ENCODE measurements around the gene SRRD.
A peak's percentile ranks its signal among the peaks of the same experiment; 100 is the strongest.

SRRD gene

GRCh38 chr22:26485806-26486390 lies 2.2 kb downstream of the SRRD start:
- ChIA-PET POLR2A (ENCODE audit: low non-redundant PET) (no interaction called here), CTCF (no interaction called here)
- no peak for DNase-seq (ENCODE audit: low spot score)
- H3K27ac ChIP-seq: no peak overlapping the region
- TF ChIP-seq, protein P1, sequence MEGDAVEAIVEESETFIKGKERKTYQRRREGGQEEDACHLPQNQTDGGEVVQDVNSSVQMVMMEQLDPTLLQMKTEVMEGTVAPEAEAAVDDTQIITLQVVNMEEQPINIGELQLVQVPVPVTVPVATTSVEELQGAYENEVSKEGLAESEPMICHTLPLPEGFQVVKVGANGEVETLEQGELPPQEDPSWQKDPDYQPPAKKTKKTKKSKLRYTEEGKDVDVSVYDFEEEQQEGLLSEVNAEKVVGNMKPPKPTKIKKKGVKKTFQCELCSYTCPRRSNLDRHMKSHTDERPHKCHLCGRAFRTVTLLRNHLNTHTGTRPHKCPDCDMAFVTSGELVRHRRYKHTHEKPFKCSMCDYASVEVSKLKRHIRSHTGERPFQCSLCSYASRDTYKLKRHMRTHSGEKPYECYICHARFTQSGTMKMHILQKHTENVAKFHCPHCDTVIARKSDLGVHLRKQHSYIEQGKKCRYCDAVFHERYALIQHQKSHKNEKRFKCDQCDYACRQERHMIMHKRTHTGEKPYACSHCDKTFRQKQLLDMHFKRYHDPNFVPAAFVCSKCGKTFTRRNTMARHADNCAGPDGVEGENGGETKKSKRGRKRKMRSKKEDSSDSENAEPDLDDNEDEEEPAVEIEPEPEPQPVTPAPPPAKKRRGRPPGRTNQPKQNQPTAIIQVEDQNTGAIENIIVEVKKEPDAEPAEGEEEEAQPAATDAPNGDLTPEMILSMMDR (conservative IDR thresholded peaks at IDR 0.05; ENCODE audit: low read depth): no peak

DNA sequence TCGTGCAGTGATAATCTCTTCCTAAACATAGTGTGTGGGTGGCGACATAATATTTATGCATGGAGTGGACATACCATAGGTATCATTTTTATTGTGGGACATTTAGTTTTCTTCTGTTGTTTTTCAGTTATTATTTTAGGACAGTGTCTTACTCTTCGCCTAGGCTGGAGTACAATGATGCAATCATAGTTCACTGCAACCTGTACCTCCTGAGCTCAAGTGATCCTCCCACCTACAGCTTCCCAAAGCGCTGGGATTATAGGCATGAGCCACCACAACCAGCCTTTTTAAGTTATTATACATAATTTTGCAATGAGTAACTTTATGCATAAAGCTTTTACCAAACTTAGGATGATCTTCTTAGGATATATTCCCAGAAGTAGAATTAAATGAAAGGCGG lies 2.7 kb downstream of the SRRD start:
- POLR2A ChIA-PET (ENCODE audit: low non-redundant PET): no interaction called here
- CTCF ChIA-PET: no interaction called here
- no peak for DNase-seq (ENCODE audit: low spot score)
- TF ChIP-seq, protein P1 (conservative IDR thresholded peaks at IDR 0.05; ENCODE audit: low read depth): no peak
- no peak overlapping the region for H3K27ac ChIP-seq

GRCh38 chr22:26487996-26488395 lies 4.3 kb downstream of the SRRD start:
- TF ChIP-seq, protein P1 (conservative IDR thresholded peaks at IDR 0.05; ENCODE audit: low read depth): no peak
- DNase-seq (ENCODE audit: low spot score): no peak
- H3K27ac ChIP-seq: no peak overlapping the region
- POLR2A ChIA-PET (ENCODE audit: low non-redundant PET): no interaction called here
- CTCF ChIA-PET: no interaction called here

DNA sequence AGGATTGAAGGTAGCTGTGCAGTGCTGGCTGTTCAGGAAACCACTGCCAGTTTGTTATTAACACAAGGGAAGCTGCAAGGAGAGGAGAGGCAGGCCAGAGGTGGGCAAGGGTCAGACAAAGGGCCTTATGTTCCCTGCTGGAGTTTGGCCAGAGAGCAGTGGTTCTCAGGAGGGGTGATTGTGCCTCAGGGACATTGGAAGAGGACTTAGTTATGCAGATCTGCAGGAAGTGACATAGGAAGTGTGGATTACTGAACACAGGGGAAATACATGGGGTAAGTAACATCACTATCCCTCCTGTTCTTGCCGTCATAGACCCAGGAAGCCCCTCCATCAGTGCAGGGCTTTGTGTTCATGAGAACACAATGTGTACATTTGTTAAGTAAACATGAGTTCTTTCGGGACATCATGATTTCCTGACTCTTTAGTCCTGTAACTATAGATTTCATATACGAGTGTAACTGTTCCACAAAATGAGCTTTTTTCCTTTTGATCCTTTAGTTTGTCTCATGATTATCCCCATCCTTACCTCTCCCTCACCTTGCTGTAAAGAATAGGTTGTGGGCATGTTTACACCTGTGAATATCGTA lies 5.9 kb downstream of the SRRD start:
- ChIA-PET POLR2A (ENCODE audit: low non-redundant PET) (no interaction called here), CTCF (no interaction called here)
- TF ChIP-seq, protein P1 (conservative IDR thresholded peaks at IDR 0.05; ENCODE audit: low read depth): no peak
- no peak overlapping the region for H3K27ac ChIP-seq
- no peak for DNase-seq (ENCODE audit: low spot score)

GRCh38 chr22:26492220-26492619 lies 8.5 kb downstream of the SRRD start:
- TF ChIP-seq, protein P1 (conservative IDR thresholded peaks at IDR 0.05; ENCODE audit: low read depth): no peak
- no peak for DNase-seq (ENCODE audit: low spot score)
- POLR2A ChIA-PET (ENCODE audit: low non-redundant PET): no interaction called here
- CTCF ChIA-PET: no interaction called here
- peak overlapping the region; percentile 50 for H3K27ac ChIP-seq

DNA sequence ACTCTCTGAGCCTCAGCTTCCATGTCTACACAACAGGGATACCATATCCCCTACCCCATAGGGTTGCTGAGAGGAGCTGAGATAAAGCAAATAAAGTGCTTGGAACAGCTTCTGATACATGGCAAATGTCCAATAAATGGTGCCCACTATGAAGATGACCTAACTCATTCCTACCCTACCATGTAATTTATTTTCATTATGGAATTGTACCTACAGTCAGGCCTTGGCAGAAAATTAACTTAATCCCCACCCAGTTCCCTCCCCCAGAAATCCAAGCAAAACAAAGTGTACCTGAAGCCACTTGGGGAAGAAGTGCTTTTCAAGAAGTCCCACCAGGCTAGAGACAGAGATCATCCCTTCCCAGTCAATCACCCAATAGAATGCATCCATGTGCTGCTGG lies 10.8 kb downstream of the SRRD start:
- 0 out of 2 replicates have a peak overlapping the region, but pooled peaks have one; percentile 22 for H3K27ac ChIP-seq
- TF ChIP-seq, protein P1 (conservative IDR thresholded peaks at IDR 0.05; ENCODE audit: low read depth): no peak
- no peak for DNase-seq (ENCODE audit: low spot score)
- CTCF ChIA-PET: no interaction called here
- POLR2A ChIA-PET (ENCODE audit: low non-redundant PET): no interaction called here
